ENCODE results near the gene KCNQ2. TPM values are rescaled to one million over a fixed set of nuclear protein-coding genes. Genes with fewer than 3 reads are reported as not detected.

Gene KCNQ2
- polyA plus RNA-seq, 3 donors = not detected

GRCh38 chr20:63518351-63518861 is 46.0 kb upstream of the KCNQ2 start:
- Mint-ChIP-seq H3K4me3 (peak overlapping the region; percentile 4 to 80), H3K27ac (no peak overlapping the region)
- DNase-seq = no peak

More at GRCh38 chr20:63518351-63518861, 46.0 kb upstream of the KCNQ2 start:
- H3K27me3 Mint-ChIP-seq (ENCODE audit: low read depth in 3 of 3) = peaks cover 23 to 47% (median 33%) of the 10 kb centered on the region in 3 donors
- WGBS (ENCODE audit: insufficient coverage) = 92% methylated on average over 15 of the region's 20 CpGs
- no peak overlapping the region for H3K9ac ChIP-seq (ENCODE audit: insufficient read depth, low read length, poor library complexity, severe bottlenecking)
- peaks cover 15% of the 10 kb centered on the region for H3K4me1 Mint-ChIP-seq
- no peak for TF ChIP-seq CTCF (IDR thresholded peaks at IDR 0.05)
- H3K79me2 ChIP-seq (ENCODE audit: insufficient read depth, low read length) = peaks cover 7% of the 10 kb centered on the region
- no peak overlapping the region for H2AFZ ChIP-seq (ENCODE audit: insufficient read depth, low read depth, low read length, poor library complexity, severe bottlenecking)
- H3K9me3 Mint-ChIP-seq = peaks cover 12 to 32% (median 28%) of the 10 kb centered on the region in 7 donors
- no peak overlapping the region for H3K4me3 ChIP-seq (replicated peaks in 1 of 3; ENCODE audit: low read depth in 2 of 3, low read length in 3 of 3)
- H3K36me3 ChIP-seq (replicated peaks in 1 of 2; ENCODE audit: control insufficient read depth in 1 of 2, insufficient read depth in 2 of 2, low read length in 2 of 2) = no peaks in the 10 kb centered on the region
- H4K20me1 ChIP-seq (ENCODE audit: insufficient read depth, low read length) = peaks cover 13% of the 10 kb centered on the region
- H3K4me1 ChIP-seq (ENCODE audit: control insufficient read depth in 1 of 2, insufficient read depth in 2 of 2, low read length in 2 of 2) = peaks cover 16 to 25% of the 10 kb centered on the region in 2 donors
- intact Hi-C loops (cut with micrococcal nuclease) = no loop called here
- H3K27me3 ChIP-seq (ENCODE audit: control insufficient read depth in 2 of 2, insufficient read depth in 2 of 2, low read length in 2 of 2) = peaks cover 0 to 23% of the 10 kb centered on the region in 2 donors
- no peak overlapping the region for H3K4me2 ChIP-seq (replicated peaks; ENCODE audit: extremely low read depth, low read length, poor library complexity, severe bottlenecking)
- no peak overlapping the region for H3K27ac ChIP-seq (ENCODE audit: low read depth in 1 of 2, low read length in 2 of 2)
- H3K36me3 Mint-ChIP-seq = peaks cover 10 to 15% of the 10 kb centered on the region in 2 donors
- peaks cover 11 to 18% of the 10 kb centered on the region in 2 donors for H3K9me3 ChIP-seq (replicated peaks in 1 of 2; ENCODE audit: control insufficient read depth in 1 of 2, insufficient read depth in 1 of 2, low read length in 2 of 2)
